Activated CD4-positive, CD25-positive, alpha-beta regulatory T cell treated with anti-CD3 and anti-CD28 coated beads, Interleukin-2, amount 50 U/mL, for 72 hours (primary cell): ENCODE data around the gene RAD51B.

Experiments
- DNase-seq: peaks from one replicate; pipeline ENCODE4 v3.0.0; 2021

Gene RAD51B

DNA sequence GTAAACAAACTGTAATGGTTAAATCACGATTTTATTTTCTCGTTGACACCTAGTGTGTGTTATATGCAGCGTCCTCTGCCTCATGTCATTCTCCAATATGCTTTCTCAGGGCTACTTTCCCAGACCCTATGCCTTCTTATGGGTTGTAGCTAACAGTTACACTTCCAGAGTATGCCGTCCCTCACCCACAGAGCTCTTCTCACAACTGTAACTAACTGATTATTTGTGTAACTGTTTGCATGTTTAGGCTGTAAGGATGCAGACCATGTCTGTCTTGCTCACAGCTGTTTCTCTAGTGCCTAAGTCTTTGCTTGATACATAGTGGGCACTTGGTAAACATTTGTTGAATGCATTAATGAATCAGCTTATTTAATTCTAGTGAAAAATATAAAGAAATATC lies 555.8 kb downstream of the RAD51B start:
- no peak for DNase-seq

DNA sequence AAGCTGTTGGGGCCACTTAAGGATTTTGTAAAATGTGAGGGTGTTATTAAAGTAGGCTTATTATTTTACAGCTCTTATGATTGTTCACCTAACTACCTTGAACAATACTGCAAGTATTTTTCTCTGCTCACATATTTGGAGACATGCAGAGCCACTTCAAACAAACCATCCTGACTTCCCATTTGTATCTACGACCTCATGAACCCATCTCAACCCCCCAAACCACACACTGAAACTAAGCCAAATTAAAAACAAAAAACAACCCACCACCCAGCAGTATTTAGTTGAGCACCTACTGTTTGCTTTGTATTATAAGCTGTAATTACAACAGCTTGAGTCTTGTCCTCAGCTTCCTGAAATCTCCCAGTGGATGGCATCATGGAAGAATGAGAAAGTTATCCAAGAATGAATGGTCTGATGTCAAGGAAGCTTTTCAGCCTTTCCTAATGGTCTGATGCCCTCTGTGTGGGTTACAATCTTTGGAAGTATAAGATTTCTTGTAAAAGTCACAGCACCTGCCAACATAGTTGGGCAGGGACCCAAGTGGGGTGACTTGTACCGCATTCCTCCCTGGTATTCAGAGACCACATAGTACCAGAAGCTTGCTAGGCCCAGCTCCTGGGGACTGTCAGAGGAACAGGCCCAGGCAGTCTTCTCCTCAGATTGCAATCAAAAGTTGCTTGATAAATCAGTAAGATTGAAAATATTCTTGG lies 556.6 kb downstream of the RAD51B start:
- DNase-seq: no peak

DNA sequence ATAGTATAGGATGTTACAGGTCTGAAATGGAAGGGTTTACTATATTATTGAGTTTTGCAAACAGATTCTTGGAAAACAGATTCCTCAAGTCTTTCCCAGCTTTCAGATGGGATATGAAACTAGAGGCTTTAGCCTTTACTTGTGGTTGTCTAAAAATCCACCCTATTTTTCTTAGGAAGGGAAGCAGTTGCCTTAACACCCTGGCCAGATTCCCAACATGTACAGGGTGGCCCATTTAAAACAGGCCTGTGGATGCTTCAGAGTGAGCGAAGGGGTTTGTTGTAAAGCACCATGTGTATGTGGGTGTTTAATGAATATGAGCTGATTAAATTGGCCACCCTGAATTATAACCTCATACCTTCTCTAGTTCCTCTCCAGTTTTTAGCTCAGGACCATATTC lies 557.4 kb downstream of the RAD51B start:
- no peak for DNase-seq

DNA sequence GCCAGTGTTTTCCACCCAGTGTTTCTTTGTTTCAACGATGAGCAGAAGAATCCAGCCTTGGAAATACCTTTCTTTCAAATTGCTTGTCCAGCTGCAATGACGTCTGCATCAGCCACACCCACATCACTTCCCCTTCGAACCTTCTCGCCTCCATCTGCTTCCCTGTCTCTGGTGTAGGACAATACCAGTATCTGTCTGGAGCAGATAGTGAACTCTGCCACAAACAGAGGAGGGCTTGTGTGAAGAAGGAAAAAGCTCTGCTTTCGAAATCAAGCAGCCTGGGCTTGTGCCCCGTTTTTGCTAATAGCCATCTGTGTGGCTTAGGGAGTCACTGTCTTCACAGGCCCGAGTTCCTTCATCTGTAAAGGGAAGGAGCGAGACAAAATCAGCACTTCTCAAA lies 557.9 kb downstream of the RAD51B start:
- no peak for DNase-seq

DNA sequence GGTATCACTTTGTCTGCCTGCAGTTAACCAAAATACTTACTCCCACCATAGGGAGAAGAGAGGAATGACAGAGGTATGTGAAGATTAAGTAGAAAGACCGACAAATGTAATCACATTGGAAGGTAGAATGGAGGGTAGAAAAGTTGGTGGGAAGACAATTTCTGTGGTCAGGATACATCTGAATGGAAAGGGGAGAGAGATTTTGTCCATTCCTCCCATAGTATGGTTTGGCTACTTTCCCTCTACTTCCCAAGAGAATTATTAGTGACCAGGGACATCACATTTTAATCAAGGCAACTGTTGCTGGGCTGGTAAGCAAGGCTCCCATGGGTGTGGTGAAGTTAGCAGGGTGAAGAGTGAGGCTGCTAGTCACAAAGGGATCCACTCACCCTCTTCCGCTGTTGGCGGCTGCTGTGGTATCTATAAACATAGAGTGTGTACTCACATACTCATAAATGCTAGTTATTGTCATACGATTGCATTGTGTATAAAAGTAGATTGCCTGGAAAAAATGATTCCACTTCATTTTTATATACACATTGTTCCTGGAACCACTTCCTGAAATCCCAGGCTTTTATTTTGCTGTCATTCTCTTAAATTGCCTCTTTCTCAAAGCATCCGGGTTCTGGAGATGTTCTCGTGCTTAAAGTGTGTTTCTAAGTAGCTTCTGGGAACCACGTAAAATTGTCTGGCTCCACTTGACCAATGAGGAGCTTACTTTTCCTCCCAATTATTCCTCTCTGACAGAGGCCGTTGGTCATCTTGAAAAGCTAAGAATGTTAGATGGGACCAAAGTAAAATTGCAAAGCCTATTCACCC lies 560.1 kb downstream of the RAD51B start:
- no peak for DNase-seq

DNA sequence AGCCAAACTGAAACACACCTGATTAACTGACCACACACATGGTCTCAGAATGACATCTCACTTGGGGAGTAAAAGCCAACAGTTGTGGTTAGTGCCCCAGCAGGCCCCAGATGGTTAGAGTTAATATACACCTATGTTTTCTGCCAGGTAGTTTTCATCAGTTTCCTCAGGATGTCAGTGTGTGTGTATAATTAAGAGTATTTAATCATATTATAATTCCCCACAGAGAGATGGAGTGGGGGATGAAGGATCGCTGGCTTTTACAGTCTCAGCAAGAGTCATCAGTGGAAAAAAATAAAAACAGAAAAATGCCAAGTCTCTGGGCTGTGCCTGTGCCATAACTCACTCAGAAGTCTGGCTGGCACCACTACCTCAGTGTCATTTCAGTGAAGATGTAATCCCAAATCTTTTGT lies 560.8 kb downstream of the RAD51B start:
- DNase-seq: no peak

DNA sequence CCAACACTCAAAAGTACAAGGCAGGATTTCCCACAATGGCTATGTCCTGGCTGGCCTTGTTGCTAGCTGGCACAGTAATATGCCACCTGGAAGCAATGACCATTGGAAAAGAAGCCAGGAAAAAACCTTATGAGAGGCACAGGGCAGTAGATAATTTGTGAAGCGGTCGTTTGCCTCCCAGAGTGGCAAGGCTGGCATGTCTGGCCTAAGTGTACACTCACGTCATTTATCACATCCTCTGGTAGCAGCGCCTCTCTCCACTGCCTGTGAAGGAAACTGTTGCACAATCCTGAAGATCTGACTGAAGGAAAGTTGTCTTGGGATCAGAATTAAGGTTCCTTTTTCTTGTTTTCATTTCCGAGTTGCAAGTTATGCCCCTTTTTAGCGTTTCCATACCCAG lies 564.8 kb downstream of the RAD51B start:
- no peak for DNase-seq

DNA sequence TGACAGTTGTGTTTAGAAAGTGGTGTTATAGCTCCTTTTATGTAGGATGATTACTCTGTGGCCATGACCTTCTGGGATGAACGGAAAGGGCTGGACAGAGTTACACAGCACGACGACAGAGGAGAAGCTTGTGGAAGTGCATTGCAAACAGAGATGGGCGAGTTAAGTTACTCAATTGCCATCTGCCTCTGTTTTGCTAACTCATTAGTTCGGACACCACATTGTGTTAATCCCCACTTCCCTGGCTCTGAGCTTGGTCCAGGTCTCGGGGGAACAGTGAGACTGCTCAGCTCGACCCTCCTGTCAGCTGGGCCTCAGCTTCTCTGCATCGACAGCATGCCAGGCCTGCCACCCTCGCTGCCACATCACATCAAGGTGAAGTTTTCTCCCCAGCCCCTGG lies 565.3 kb downstream of the RAD51B start:
- DNase-seq: no peak

DNA sequence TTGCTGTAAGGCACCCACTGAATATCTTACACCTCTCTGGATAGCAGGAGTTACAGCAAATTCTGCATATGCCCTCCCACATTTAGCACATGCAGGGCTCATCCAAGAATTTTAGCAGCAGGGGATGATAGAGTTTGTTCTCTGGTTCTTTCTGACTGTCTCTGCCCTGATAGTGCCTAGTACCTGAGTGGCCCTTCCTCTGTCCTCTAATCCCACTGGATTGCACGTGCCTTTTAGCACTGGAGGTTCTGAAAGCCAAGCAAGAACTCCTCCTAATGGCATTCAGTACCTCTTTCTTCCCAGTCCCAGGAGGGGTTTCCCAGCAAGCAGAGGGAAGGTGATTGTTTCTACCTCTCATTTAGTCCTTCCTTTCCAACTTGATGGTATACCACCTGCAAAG lies 566.9 kb downstream of the RAD51B start:
- DNase-seq: no peak

DNA sequence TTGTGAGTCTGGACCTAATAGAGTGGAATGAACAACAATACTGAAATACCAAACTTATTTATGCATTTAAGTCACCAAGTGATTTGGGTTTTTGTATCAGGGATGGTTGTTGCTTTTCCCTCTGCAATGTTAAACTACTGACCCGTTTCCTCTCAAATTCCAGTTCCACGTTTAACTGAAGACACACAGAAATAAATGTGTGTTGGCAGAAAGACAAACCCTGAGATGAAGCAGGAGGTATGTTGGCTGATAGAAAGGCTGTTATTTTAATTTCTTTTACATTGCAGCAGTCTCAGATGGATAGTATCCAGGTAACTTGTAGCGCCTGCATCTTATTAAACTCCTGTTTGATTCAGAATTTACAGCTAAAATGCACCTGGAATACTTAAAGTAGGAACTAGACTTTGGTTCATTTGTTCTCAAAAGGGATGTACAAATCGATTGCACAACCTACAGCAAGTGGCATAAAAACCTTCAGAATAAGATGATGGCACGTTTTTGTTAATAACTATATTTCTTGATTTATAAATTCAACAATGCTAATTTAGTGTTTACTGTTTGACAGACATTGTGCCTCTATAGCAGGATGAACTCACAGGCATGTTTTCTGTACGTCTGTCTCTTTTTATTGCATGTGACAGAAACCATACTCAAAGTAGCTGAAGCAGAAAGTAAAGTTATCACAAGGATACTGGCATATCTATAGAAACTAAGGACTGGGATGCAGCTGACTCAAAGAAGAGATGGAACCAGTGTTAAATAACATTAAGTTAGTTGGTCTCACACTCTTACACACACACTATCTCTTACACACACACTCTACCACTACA lies 567.6 kb downstream of the RAD51B start:
- no peak for DNase-seq

DNA sequence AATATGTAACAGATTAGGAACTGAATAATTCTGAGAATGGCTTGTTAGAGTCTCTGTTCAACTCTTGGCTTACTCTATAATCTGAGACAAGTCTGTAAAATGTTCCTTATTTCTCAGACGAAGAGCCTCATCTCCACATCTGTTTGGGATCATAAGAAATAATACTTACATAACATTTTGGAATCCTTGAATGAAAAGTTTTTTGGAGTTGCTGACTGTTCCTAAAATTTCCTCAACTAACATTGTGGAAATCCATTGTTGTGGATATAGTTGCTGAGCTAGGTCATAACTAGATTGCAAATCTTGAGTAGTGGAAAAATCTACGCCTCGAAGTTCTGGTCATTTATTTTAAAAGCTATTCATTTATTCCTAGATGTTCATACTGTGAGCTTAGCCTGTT lies 570.4 kb downstream of the RAD51B start:
- no peak for DNase-seq

DNA sequence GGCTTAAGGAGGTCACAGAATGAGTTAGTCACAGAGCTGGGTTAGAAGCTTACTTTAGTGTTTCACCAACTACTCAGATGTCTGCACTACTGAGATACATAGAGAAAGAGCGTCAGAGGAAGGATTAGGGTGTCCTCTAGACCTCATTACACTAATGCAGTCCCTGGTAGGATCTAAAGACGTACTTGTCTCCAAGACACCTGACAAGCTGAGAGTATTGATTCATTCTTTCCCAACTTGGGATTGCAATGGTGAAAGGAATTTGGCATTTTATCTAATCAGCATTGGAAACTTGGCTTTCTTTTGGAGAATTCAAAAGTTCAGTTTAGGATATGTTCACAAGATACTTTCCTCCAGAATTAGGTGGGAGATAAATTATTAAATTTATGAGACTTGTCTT lies 571.2 kb downstream of the RAD51B start:
- no peak for DNase-seq

DNA sequence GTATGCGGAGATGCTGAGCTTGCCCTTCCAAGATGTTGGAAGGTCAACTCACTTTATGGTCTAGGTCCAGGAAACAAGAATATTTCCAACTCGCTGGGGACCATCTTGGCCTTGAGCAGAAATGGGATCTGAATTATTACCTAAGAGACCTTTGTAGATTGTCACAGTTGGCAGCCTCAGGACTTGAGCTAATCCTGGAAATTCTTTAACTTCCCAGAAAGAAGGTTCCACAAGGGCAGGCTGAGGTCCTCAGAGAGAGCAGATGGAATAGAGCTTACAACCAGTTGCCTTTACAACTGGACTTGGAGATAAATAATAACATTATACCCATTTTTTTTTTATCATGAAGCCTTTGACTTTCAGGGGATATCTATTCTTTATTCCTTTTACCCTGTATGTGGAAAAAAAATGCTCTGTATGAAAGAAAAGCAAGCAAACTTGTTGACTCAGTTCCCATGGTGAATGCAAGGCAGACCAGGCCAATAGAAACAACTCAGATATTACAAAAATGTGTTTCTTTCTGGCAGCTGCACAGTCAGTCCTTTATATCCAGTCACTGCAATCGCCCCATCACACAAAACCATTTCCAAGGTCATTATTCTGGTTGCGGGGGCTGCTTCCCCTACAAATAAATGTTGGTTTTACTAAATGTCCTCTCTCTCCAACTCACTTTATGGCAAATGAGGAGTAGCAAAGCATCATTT lies 571.9 kb downstream of the RAD51B start:
- DNase-seq: no peak

DNA sequence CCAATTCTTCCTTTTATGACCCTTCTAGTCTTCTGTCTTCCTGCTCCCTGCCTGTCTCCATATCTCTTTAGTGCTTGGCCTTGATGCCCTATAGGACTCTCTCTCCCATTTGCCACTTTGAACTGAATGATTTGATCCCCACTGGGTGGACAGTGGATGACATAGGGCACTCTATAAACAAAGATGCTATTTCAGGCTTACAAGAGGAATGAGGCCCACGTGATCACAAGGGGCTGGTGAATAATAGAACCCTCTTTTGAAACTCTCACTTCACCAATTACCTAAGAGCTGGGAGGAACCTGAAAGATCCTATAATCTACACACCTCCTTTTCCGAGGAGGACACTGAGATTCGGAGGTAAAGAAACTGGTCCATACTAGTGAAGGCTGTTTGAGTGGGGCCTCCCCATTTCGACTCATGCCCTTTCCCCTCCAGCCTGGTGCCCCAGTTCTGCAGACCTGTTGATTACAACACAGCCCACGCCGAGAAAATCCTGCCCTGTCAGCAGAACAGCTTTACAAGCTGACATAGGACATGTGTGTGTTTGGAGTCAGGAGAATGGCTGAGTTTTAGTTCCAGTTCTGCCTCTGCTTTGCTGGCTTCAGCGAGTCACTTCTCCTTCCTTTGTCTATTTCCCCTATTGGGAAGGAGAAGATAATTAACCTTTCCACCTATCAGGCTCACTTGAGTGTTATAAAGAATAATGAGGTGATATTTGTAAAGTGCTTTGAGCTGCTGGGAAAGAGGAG lies 573.0 kb downstream of the RAD51B start:
- no peak for DNase-seq

DNA sequence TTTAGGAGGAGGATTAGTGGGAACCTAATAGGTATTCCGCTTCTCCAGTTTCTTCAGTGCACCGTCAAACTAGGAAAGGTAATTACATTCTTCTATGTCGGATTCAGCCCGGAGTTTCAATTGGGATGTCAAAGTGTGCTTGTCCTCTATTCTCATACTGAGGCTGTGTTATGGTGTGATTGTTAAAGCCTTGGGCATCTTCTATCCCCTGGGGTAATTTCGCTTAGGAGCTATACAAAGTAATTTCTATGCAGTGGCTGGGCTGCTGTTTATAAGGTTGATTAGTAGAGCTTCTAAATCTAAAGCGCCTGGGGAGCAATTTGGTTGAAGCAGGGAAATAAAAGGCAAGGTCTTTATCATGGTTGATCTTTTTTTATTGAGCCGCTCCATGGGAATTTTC lies 573.7 kb downstream of the RAD51B start:
- no peak for DNase-seq

DNA sequence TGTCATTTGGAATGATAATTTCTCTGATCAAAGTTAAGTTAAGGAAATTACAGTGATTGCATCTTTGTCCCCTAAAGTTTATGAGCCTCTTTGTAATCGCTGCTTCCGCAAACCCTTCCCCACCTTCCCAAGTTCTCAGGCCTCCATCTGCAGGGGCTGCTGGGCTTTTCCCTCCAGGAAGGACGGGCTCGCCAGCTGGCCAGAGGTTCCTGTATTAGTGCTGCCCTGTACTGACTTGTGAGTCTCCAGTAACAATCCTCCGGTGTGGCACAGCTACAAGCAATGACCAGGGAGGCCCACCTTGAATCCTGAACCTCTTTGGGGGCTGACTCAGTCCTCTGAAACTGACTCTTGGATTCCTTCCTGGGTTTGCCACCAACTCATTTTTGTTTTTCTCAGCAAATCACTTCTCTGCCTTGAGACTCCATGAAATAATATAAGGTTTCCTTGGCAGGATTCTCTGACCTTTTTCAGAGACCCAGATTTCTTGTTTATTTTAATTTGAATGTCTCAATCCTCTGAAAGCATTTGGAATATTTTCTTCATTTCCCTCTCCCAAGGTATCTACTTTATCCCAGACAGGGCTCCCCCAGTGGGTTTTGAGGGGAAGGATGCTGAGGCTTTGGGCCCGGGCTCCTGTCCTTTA lies 574.7 kb downstream of the RAD51B start:
- DNase-seq: no peak

DNA sequence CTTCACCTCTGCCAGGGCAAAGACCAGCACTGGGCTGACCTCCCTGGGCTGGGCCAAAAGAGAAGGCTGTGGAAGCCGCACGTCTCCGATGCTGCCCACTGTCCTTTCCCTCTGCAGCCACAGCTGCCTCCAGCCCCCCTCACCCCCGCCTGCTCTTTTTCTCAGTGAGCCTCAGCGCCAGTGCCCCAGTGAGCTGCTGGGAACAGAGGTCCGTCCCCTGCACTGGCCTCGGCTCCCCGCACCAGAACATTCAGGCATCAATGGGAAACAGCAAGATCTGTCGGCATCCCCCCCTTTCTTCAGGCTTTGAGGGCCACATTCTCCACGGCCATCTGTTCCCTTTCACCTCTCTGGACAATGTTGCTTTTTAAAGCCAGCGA lies 575.2 kb downstream of the RAD51B start:
- no peak for DNase-seq

DNA sequence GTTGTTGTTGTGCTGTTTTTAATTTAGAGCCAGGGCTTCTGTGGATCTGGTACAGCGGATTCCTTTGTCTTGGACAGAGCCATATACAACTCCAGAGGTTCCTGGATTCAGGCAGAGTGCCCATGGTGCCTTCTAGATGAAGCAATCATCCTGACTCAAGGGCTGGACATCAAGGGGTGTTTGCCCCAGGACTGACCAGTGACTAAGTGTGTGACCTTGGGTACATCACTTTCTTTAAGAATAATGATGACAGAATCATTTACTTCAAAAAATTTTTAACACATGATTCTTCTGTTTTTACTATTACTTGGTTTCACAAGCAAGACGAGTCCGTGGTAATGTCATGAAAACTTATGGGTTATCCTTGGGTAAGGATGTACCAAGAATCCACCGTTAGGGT lies 576.0 kb downstream of the RAD51B start:
- DNase-seq: no peak

DNA sequence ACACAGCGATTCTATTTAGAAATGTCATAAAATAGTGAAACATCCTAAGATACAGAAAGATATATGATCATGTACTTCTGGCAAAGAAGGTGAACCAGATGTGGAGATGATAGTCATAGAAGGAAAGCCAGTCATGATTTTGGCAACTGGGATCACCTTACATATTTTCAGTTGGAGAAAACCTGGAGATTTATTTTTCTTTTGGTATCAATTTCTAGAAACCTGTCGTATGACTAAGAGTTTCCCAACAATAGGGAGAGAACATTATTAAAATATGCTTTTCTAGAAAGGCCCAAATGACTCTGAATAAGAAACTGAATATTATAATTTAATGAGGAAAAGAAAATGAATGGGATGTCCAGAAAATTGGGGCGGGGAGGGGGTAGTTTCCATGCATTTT lies 576.9 kb downstream of the RAD51B start:
- no peak for DNase-seq

DNA sequence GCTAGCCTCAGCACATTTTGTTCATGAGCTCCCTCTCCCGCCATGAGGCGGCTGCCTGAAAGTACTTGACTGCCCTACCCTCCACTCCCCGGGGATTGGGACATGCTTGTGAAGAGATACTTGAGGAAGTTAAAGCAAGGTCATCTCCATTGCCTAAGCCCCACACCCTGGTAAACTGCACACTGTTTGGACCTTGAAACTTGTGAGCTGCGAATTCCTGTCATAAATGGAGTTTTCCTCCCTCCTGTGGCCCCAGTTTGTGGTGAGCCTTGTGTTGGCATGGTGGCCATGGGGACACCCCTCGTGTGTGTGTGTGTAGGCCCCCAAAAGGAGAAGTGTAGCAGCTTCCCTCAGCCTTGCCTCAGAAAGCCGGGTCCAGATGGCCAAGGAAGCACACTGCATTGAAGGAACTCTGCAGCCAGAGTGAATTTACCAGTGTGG lies 577.8 kb downstream of the RAD51B start:
- DNase-seq: no peak

DNA sequence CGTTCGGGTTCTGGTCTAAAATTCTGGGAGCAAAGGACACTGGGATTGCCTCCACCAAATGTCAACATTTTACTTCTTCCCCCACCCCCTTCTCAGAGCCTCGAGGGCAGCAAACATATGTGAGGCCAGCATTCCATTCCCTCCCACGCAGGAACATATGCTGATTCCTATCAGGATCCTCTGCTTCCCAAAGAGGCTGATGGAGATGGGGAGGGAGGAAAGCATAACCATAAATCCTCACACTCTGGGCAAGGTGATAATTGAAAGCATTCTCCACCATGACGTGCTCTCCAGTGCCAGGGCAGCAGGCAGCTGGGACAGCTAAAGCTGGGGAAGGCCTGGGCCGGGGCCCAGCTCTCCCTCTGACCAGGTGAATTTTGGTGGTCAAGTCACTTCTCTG lies 578.2 kb downstream of the RAD51B start:
- no peak for DNase-seq

DNA sequence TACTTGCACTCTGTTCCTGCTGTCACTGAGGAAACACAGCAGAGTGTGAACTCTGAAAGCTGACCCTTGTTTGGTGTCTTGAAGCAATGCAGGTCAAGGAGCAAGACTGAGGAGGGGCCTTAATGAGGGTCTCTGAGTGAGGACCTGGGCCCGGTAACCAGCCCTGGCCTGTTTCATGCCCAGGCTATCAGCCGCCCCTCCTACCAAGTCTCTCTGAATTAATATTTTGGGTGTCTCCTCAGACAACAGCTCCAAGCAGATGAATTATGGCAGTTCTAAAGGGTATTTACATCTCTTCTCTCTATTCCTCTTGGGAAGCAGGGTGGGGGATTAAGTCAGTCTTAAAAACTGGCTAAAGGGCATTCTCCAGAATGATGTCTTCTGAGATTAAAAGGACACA lies 578.8 kb downstream of the RAD51B start:
- DNase-seq: no peak
